Natural killer cell treated with Interleukin-12 subunit alpha and Interleukin-12 subunit beta and Interleukin-15 and Interleukin-18, amount 100 ng/mL, for 72 hours (primary cell): ENCODE results near the gene CIDEB. TPM values are rescaled to one million over a fixed set of nuclear protein-coding genes. Genes with fewer than 3 reads are reported as not detected.

ENCODE experiments used
- ATAC-seq, 2 donors: fragments of 150-1000 bp; cut with Tn5 transposase in 1 of 2; sonication (Bioruptor Pico), chemical (Tn5 transposase) in 1 of 2; 2 replicates each; pipeline ENCODE4 v1.10.0; 2021
- DNase-seq: peaks from one replicate; pipeline ENCODE4 v3.0.0; 2022; ENCODE audit warnings: low spot score
- H3K27ac Mint-ChIP-seq, 2 donors: 1 replicate in 1 of 2; 2 replicates in 1 of 2; pipeline ENCODE4 v1.8.0; 2022; ENCODE audit warnings: mixed read lengths in 2 of 2, mild to moderate bottlenecking in 1 of 2, moderate library complexity in 1 of 2
- H3K27me3 Mint-ChIP-seq, 2 donors: 1 replicate in 1 of 2; 2 replicates in 1 of 2; pipeline ENCODE4 v1.8.0; 2022; ENCODE audit warnings: mixed read lengths in 2 of 2
- H3K36me3 Mint-ChIP-seq: one replicate; pipeline ENCODE4 v1.8.0; 2022; ENCODE audit warnings: mixed read lengths
- H3K4me1 Mint-ChIP-seq, 2 donors: 1 replicate in 1 of 2; 2 replicates in 1 of 2; pipeline ENCODE4 v1.8.0; 2022; ENCODE audit warnings: low read depth in 2 of 2, mixed read lengths in 2 of 2, mild to moderate bottlenecking in 1 of 2
- H3K4me3 Mint-ChIP-seq: one replicate; pipeline ENCODE4 v1.8.0; 2022; ENCODE audit warnings: mixed read lengths
- H3K9me3 Mint-ChIP-seq: 2 replicates; pipeline ENCODE4 v1.8.0; 2022; ENCODE audit warnings: mixed read lengths
- total RNA-seq, 2 donors: library from RNA; stranded (reverse); gene quantifications; one replicate each; pipeline ENCODE4 v1.2.3, GENCODE V29; 2022

CIDEB gene
- total RNA-seq, 2 donors from 2014 or later = 6.8 to 20.2 TPM

GRCh38 chr14:24314377-24315193 lies 6.8 kb upstream of the CIDEB start:
- peak overlapping the region; percentile 83 to 93 for H3K27ac Mint-ChIP-seq
- H3K27me3 Mint-ChIP-seq = peaks cover 5 to 7% of the 10 kb centered on the region in 2 donors

GRCh38 chr14:24313913-24314312 lies 6.1 kb upstream of the CIDEB start:
- Mint-ChIP-seq H3K9me3 (no peaks in the 10 kb centered on the region), H3K36me3 (peaks cover 5% of the 10 kb centered on the region), H3K4me3 (peak overlapping the region; percentile 84), H3K27ac (peak overlapping the region; percentile 83 to 93), H3K27me3 (peaks cover under 1 to 3% of the 10 kb centered on the region in 2 donors), H3K4me1 (peaks cover 64 to 71% of the 10 kb centered on the region in 2 donors)
- no peak for DNase-seq
- ATAC-seq = no peak

More at GRCh38 chr14:24314377-24315193, 6.8 kb upstream of the CIDEB start:
- H3K36me3 Mint-ChIP-seq = peaks cover 5% of the 10 kb centered on the region
- ATAC-seq = no peak
- peak overlapping the region; percentile 84 for H3K4me3 Mint-ChIP-seq
- H3K9me3 Mint-ChIP-seq = no peaks in the 10 kb centered on the region
- H3K4me1 Mint-ChIP-seq = peaks cover 57 to 64% of the 10 kb centered on the region in 2 donors
- DNase-seq = no peak

GRCh38 chr14:24312736-24313507 lies 5.1 kb upstream of the CIDEB start:
- no peaks in the 10 kb centered on the region for H3K27me3 Mint-ChIP-seq
- H3K4me1 Mint-ChIP-seq = peaks cover 69 to 76% of the 10 kb centered on the region in 2 donors
- DNase-seq (no peak), ATAC-seq (peak; percentile 39 to 52)
- H3K36me3 Mint-ChIP-seq = peaks cover 5% of the 10 kb centered on the region
- peak overlapping the region; percentile 83 to 93 for H3K27ac Mint-ChIP-seq
- H3K9me3 Mint-ChIP-seq = no peaks in the 10 kb centered on the region
- H3K4me3 Mint-ChIP-seq = peak overlapping the region; percentile 84

DNA sequence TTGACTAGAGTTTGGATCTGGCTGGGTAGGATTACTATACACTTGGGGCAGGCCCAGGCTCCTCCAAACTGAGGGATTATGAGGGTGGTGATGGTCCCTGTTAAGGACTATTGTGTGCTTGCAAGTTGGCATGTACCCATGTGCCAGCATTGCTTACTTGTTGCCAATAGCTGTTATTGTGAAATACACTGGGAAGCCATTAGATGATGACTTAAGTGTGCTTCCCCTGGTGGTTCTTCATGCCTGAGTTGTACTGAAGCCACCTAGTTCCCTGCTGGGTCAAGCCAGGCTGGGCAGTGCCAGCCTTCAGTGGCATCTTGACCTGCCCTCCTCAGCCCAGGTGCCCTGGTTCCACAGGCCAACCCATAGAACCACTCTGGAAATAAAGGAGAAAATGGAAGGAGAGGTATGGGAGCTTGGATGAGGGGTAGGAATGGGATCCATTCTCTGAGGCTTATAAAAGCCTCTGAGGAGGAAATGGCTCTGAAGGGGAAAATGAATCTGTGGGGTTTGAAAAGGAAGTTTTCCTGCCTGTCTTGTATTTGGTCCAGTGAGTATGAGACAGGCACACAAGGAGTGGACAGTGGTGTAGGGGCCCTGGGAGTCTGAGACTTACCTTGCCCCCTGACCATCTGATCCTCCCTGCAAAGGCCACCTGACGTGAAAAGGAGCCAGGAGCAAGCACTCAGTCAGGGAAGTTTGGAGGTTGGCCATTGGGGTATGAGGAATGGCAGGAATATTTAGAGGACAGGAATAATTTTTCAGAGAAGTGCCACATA lies 4.2 kb upstream of the CIDEB start:
- Mint-ChIP-seq H3K27ac (peak overlapping the region; percentile 83 to 93), H3K4me1 (peaks cover 69 to 71% of the 10 kb centered on the region in 2 donors), H3K4me3 (peak overlapping the region; percentile 84), H3K27me3 (no peaks in the 10 kb centered on the region), H3K36me3 (no peaks in the 10 kb centered on the region), H3K9me3 (no peaks in the 10 kb centered on the region)
- DNase-seq (no peak), ATAC-seq (peak; percentile 5 to 48)

DNA sequence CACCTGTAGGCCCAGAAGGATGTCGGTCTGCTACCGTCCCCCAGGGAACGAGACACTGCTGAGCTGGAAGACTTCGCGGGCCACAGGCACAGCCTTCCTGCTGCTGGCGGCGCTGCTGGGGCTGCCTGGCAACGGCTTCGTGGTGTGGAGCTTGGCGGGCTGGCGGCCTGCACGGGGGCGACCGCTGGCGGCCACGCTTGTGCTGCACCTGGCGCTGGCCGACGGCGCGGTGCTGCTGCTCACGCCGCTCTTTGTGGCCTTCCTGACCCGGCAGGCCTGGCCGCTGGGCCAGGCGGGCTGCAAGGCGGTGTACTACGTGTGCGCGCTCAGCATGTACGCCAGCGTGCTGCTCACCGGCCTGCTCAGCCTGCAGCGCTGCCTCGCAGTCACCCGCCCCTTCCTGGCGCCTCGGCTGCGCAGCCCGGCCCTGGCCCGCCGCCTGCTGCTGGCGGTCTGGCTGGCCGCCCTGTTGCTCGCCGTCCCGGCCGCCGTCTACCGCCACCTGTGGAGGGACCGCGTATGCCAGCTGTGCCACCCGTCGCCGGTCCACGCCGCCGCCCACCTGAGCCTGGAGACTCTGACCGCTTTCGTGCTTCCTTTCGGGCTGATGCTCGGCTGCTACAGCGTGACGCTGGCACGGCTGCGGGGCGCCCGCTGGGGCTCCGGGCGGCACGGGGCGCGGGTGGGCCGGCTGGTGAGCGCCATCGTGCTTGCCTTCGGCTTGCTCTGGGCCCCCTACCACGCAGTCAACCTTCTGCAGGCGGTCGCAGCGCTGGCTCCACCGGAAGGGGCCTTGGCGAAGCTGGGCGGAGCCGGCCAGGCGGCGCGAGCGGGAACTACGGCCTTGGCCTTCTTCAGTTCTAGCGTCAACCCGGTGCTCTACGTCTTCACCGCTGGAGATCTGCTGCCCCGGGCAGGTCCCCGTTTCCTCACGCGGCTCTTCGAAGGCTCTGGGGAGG lies 3.1 kb upstream of the CIDEB start, which contains the start of gene LTB4R:
Gene LTB4R (plus strand): TSS at position 857 of the 959 bp plus-strand sequence. CDS start 4,150 bp downstream, outside the sequence.
- no peaks in the 10 kb centered on the region for H3K27me3 Mint-ChIP-seq
- peaks cover 2% of the 10 kb centered on the region for H3K36me3 Mint-ChIP-seq
- peak within 1 kb of the TSS; percentile 84 for H3K4me3 Mint-ChIP-seq
- DNase-seq = peak; percentile 71
- peaks cover 69 to 71% of the 10 kb centered on the region in 2 donors for H3K4me1 Mint-ChIP-seq
- H3K9me3 Mint-ChIP-seq = no peaks in the 10 kb centered on the region
- peak within 1 kb of the TSS; percentile 83 to 93 for H3K27ac Mint-ChIP-seq
- ATAC-seq = peak; percentile 87

DNA sequence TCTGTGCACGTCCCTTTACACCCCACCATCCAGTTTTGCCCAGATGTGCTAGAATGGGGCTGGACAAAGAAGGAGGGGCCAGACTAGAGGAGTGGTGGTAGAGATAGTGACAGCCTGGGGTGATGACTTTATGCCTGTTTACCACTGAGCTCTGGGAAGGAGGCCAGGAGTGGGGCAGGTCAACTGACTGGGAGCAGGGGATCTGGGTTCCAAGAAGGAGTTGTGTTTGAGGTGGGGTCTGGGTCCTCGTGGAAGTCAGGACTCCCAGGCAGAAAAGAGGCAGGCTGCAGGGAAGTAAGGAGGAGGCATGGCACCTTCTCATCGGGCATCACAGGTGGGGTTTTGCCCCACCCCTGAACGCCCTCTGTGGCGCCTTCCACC lies 2.5 kb upstream of the CIDEB start:
- peaks cover 9% of the 10 kb centered on the region for H3K36me3 Mint-ChIP-seq
- H3K27me3 Mint-ChIP-seq = no peaks in the 10 kb centered on the region
- H3K27ac Mint-ChIP-seq = peak overlapping the region; percentile 61 to 70
- DNase-seq = no peak
- peaks cover 64 to 66% of the 10 kb centered on the region in 2 donors for H3K4me1 Mint-ChIP-seq
- H3K9me3 Mint-ChIP-seq = no peaks in the 10 kb centered on the region
- ATAC-seq = no peak
- peak overlapping the region; percentile 84 for H3K4me3 Mint-ChIP-seq

DNA sequence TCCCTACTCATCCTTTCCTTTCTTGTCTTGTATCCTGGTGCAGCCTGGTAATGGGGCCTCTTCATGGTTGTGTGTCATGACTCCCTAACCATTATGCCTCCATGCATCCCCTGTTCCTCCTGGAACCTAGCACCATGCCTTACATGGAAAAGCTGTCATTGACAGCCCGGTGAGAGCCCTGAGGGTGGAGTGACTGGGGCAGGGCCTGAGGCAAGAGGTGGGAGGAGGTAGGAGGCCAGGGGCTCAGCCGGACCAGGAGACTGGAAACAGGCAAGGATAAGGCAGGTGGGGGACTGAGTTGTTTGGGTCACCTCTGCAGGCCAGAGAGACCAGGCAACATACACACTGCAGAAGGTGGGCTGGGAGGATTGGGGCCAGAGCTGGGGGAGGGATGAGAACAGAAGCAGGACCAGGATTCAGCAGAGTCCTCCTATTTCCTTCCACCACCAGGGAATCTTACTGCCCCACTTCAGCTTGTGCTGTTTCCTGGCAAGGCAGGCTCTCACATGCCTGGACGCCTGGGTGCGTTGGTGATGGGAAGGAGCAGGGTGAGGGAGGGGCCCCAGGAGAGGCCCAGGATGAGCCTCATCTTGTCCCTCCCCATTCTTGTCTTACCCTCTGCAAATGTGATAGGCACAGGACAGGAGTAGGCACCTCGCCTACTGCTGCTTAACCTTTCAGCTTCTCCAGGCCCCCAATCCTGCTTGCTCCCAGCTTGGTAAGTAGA lies 1.9 kb upstream of the CIDEB start, which contains the start of gene LTB4R2:
Gene LTB4R2 (plus strand): TSS at position 603 of the 727 bp plus-strand sequence. CDS start 525 bp downstream, outside the sequence.
- Mint-ChIP-seq H3K4me3 (peak within 1 kb of the TSS; percentile 84), H3K9me3 (no peaks in the 10 kb centered on the region), H3K36me3 (peaks cover 14% of the 10 kb centered on the region), H3K27ac (peak within 1 kb of the TSS; percentile 61 to 70), H3K27me3 (no peaks in the 10 kb centered on the region), H3K4me1 (peaks cover 59 to 65% of the 10 kb centered on the region in 2 donors)
- DNase-seq = no peak
- no peak for ATAC-seq

DNA sequence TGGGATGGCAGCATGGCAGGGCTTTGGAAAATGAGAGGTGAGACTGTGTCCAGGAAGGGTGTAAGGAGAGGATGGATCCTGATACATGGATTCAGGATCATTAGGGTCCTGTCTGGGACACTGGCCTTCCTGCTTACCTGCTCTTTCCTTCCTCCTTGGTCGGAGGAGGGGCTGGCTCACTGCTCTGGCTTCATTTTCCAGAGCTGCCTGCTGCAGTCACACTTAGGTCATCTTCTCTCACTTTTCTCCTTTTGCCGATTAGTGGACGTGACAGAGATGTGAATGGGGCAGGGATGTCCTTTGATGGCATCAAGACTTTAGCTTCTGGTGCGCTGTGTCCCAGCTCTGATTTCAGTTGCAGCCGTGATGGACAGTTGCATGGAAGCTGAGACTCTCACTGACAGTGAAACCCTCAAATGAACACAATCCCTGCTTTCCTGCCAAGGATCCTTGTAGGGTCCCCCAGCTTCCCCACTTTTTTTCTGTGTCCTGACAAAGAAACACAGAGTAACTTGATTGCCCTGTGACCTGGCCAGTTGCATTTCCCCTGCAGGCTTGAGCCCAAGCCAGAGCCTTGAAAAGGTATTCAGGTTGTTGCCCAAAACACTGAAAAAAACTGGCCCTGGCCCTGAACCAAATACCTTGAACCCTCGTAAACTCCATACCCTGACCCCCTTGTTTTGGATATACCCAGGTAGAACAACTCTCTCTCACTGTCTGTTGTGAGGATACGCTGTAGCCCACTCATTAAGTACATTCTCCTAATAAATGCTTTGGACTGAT lies 756 bp upstream of the CIDEB start:
- H3K36me3 Mint-ChIP-seq = peaks cover 23% of the 10 kb centered on the region
- H3K27me3 Mint-ChIP-seq = no peaks in the 10 kb centered on the region
- peaks cover 51 to 53% of the 10 kb centered on the region in 2 donors for H3K4me1 Mint-ChIP-seq
- ATAC-seq = no peak
- H3K9me3 Mint-ChIP-seq = no peaks in the 10 kb centered on the region
- H3K27ac Mint-ChIP-seq = peak overlapping the region; percentile 9 to 70
- no peak for DNase-seq
- peak overlapping the region; percentile 2 for H3K4me3 Mint-ChIP-seq

GRCh38 chr14:24307156-24307574 lies 612 bp downstream of the CIDEB start:
- Mint-ChIP-seq H3K27ac (peak overlapping the region in 1 of 2 donors; percentile 5), H3K36me3 (peaks cover 23% of the 10 kb centered on the region), H3K4me3 (no peak overlapping the region), H3K9me3 (no peaks in the 10 kb centered on the region), H3K27me3 (no peaks in the 10 kb centered on the region), H3K4me1 (peaks cover 38 to 41% of the 10 kb centered on the region in 2 donors)
- DNase-seq (no peak), ATAC-seq (no peak)

- H3K27me3 Mint-ChIP-seq = no peaks in the 10 kb centered on the region
- H3K9me3 Mint-ChIP-seq = no peaks in the 10 kb centered on the region
- H3K4me1 Mint-ChIP-seq = peaks cover 34 to 39% of the 10 kb centered on the region in 2 donors
- ATAC-seq (no peak), DNase-seq (no peak)
- H3K4me3 Mint-ChIP-seq = no peak overlapping the region
- peaks cover 23% of the 10 kb centered on the region for H3K36me3 Mint-ChIP-seq
- no peak overlapping the region for H3K27ac Mint-ChIP-seq
Measured at GRCh38 chr14:24304019-24304387, 3.8 kb downstream of the CIDEB start.

- Mint-ChIP-seq H3K4me3 (peak overlapping the region; percentile 92), H3K4me1 (peaks cover 43 to 56% of the 10 kb centered on the region in 2 donors), H3K36me3 (peaks cover 16% of the 10 kb centered on the region), H3K9me3 (no peaks in the 10 kb centered on the region), H3K27ac (peak overlapping the region; percentile 78 to 90), H3K27me3 (no peaks in the 10 kb centered on the region)
- DNase-seq (no peak), ATAC-seq (no peak)
Measured at GRCh38 chr14:24300326-24300980, 7.3 kb downstream of the CIDEB start.
